Endometrial microvascular endothelial cells (primary cell): ENCODE data around the gene RAB24. TPM values are rescaled to one million over a fixed set of nuclear protein-coding genes. Genes with fewer than 3 reads are reported as not detected.
"Not testable (repeated sequence)": the region's sequence is repeated elsewhere in the genome, so short reads cannot be mapped to it uniquely, and the experiment has no call there.

Source experiments
- in situ Hi-C: cut with HindIII; loops from 2 replicates; pipeline ENCODE4 v1.10.0; 2017; ENCODE audit warnings: low sequenced_read_pairs, low pct_unique_long_range_greater_than_20kb; ENCODE audit errors: inconsistent ontology term
- total RNA-seq: library from RNA; depleted of rRNA; stranded (reverse); fragments of >200 nt; gene quantifications from one replicate; pipeline ENCODE4 v1.2.3, GENCODE V29; 2015; ENCODE audit errors: inconsistent ontology term

Gene RAB24
- total RNA-seq: 20.3 TPM

DNA sequence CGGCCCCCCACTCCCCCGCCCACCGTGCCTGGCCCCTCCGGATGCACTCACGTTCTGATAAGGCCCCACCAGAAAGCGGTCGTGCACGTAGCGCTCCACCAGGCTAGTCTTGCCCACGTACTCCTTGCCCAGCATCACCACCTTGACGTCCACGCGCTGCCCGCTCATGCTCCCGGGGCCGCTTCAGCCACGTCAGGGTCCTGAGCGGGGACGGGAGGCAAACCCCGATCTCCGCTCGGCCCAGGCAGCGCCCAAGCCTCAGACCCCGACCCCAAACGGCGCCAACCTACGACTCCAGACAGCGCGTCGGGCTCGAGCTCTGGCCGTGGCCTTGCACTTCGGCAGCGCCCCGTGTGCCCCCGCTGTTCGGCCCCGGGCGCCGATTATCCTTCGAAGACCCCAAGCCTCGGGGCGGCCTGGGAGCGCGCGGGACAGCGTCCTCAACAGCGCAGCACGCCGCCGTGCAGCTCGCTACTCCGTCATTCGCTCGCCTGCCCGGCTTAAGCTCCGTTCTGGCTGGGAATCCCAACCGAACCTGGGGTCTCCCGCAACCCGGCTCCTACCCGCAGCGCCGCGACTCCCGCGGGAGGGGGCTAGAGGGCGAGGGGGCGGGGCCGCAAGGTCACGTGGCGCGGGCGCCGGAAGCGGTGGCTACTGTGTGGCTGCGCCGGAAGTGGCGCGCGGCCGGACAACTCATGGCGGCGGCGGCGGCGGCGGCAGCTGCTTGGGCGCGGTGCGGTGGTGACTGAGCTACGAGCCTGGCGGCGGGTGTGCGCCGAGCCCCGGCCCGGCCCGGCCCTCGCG is at the start of gene RAB24, which contains the start of gene PRELID1:
Gene RAB24, minus strand, starts transcription at position 599 of the 804 bp plus-strand sequence. Its CDS starts 431 bp downstream, at position 168.
Gene PRELID1, plus strand, starts transcription at position 679 of the 804 bp plus-strand sequence. CDS start 187 bp downstream, outside the sequence.
- in situ Hi-C loops: no loop called here

DNA sequence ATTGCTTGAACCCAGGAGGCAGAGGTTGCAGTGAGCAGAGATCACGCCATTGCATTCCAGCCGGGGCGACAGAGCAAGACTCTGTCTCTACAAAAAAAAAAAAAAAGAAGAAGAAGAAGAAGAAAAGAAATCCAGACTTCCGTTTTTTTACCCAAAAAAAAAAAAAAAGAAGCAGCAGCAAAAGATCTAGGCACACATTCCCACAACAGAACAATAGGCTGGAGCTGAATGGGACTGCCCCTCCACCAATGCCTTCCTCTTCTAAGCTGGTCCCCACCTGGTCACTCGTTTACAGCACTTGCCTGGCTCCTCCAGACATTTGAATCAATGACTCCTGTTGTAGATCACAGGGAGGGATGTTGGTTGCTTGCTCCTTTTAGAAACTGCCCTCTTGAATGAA is 49.6 kb upstream of the RAB24 start:
- in situ Hi-C loops: no loop called here

DNA sequence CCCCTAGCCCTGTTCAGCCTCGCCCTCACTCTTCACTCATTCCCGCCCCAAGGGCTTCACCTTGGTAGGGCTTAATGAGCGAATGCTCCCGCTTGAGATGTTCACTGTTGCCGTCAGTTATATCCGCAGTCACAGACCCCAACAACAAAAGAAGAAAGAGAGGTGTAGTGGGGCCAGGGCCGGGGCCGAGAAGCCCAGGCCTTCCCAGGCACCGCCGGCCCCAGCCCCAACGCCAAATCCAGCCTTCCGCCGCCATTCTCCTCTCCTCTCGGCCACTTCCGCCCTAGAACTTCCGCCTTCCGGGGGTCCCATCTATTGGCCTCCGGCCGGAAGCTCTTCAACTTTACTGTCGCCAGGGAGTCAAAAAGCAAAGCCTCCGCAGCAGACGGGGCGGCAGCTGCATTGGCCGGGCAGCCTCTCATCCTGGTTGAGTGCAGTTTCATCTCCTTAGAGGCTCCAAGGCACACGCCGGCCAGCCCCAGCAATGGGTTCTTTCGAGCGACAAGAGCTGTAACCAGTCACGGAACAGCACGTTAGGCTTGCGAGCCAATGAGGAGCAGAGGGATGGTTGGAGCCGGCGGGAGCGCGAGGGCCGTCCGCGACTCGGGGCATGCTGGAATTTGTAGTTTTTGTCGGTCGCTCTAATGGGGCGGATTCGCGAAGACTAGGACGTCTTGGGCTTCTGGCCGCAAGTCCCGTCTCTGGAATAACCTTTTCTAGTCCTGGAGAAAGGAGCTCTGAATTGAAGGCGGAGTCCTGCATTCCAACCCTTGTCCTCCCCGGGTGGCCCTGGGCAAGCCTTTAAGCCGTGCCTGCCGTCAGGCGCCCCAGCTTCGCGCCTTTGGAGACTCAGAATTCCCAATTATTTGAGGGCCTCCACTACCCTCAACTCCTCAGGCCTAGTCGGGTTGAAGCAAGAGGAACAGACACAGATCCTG is 48.1 kb upstream of the RAB24 start, which contains the start of gene LMAN2:
Gene LMAN2, minus strand, starts transcription at position 277 of the 938 bp plus-strand sequence. Its CDS starts 21 bp downstream, at position 256.
- in situ Hi-C loops: no loop called here

DNA sequence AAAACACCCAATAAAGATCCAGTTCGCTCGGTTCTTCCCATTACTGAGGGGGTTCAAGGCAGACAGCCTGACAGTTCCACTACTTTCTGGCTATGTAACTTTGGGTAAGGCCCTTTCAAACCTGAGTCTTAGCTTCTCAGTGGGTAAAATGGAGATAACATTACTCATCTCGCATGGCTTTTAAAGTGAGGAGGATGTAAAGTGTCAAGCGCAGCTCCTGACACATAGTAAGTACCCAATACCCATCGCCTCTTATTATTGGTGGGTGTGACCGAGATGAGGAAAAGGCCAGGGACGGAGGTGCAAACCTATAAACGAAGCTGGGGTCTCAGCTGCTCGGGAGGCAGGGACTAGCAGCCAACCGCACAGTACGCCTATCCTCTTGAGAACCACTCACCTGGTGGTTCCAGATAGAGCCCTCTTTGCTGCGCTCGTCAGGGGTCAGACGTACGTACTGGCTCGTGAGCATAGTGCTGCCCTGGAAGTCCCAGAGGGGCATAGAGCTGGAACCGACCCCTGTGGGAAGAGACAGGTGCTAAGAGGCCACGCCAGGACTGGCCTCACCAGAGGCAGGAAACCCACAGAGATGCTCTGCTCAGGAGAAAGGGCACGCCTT is 47.4 kb upstream of the RAB24 start:
- in situ Hi-C loops: no loop called here

DNA sequence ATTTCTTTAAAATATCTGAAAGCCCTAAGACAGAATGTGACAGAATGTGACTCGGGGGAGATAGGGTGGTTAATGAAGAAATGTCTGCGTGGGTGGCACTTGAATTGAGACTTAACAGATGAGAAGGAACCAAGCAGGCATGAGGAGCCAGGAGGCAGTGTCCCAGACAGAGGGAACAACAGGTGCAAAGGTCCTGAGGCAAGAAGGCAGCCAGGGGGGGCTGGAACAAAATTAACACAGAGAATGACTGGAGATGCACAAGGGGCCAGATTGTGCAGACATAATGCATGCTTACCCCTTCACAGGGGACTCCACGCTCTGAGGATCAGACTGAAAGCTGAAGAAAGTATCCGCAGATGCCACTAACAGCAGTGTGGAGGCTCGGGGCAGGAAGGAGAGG is 46.2 kb upstream of the RAB24 start:
- in situ Hi-C loops: no loop called here

DNA sequence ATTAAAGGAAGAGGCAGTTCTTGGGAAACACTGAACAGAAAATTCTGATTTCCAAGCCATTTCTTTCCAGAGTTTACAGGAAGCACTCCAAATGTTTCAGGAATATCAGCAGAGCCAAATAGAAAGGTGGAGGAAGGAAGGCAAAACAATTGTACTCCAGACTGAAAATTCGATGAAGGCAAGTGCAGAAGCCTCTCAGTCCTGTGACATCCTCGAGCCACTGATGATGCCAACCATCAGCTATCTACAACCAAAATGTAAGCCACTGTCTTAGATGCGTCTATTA is 45.8 kb upstream of the RAB24 start:
- in situ Hi-C loops: no loop called here

DNA sequence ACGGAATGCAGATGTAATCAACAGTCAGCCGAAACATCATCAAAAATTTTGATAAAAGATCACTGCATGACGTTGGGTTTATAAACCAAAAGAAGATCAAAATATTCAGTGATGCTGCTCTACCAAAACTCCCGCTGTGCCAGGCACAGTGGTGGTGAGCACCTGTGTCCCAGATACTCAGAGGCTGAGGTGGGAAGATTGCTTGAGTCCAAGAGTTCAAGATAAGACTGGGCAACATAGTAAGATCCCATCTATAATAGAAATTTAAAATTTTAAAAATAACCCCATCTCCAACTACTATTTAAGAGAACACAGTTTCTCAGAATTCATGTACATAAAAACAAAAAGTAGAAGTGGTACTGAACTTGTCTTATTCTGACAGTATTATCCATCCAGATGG is 44.2 kb upstream of the RAB24 start:
- in situ Hi-C loops: no loop called here

DNA sequence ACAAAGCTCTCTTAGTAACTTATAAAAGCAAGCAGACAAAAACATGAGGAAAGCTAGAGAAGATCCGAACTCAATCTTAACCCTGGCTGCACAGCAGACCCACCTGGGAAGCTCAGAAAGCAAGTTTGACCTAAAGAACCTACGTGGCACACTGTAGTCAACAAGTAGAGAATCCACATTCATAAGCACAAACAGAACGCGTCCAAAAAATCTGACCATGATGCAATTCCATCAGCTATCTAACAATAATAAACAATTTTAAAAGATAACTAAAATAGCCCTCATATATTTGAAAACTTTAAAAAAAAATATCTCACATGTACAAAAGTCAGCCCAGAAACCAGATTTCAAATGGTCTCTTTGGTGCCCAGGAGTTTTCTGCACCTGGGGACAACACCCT is 43.3 kb upstream of the RAB24 start:
- in situ Hi-C loops: no loop called here

DNA sequence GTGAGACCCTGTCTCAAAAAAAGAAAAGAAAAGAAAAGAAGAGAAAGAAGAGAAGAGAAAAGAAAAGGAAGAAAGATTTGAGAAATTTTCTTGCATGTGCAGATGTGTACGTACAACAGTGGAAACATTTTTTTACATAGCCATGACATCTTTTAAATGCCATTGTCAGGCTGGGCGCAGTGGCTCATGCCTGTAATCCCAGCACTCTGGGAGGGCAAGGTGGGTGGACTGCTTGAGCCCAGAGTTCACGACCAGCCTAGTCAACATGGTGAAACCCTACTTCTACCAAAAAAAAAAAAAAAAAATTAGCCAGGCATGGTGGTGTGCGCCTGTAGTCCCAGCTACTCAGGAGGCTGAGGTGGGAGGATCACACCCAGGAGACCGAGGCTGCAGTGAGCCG is 41.4 kb upstream of the RAB24 start:
- in situ Hi-C loops: no loop called here

DNA sequence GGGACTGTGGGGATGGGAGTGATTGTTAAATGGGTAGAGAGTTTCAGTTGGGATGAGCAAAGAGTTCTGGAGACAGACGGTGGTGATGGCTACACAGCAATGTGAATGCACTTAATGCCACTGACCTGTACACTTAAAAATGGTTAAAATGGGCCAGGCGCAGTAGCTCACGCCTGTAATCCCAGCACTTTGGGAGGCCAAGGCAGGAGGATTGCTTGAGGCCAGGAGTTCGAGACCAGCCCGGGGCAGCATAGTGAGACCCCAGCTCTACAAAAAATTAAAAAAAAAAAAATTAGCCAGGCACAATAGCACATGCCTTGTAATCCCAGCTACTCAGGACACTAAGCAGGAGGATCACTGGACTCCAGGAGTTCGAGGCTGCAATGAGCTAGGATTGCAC is 40.3 kb upstream of the RAB24 start:
- in situ Hi-C loops: no loop called here

DNA sequence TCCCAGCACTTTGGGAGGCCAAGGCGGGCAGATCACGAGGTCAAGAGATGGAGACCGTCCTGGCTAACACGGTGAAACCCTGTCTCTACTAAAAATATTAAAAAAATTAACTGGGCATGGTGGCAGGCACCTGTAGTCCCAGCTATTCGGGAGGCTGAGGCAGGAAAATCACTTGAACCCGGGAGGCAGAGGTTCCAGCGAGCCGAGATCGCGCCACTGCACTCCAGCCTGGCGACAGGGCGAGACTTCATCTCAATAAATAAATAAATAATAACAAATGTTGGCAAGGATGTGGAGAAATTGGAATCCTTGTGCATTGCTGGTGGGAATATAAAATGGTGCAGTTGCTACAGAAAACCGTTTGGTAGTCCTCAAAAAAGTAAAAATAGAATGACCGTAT is 39.5 kb upstream of the RAB24 start:
- in situ Hi-C loops: not testable (repeated sequence)

DNA sequence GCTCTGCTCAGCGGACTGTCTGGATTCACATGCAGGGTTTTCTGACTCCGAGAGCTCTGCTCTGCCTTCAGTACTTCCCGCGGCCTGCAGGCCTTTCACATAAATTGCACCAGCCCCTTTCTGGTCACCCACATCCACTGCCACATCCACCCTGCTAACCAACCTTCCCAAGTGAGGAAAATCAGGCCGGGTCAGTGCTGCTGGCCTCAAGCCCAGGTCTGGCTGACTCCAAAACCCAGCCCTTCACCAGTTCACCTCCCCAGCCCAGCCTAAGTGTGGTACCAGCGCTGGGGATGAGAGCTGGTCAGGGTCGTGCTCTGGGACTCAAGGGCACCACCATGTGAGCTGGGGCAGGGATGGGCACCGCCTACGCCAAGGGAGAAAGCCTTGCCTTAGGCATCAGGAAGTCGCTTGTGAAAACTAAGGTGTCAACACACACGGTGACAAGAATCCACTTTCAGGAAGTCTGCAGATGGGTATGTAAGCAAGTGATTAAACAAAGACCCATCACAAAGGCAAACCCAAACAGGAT is 35.7 kb upstream of the RAB24 start:
- in situ Hi-C loops: no loop called here

DNA sequence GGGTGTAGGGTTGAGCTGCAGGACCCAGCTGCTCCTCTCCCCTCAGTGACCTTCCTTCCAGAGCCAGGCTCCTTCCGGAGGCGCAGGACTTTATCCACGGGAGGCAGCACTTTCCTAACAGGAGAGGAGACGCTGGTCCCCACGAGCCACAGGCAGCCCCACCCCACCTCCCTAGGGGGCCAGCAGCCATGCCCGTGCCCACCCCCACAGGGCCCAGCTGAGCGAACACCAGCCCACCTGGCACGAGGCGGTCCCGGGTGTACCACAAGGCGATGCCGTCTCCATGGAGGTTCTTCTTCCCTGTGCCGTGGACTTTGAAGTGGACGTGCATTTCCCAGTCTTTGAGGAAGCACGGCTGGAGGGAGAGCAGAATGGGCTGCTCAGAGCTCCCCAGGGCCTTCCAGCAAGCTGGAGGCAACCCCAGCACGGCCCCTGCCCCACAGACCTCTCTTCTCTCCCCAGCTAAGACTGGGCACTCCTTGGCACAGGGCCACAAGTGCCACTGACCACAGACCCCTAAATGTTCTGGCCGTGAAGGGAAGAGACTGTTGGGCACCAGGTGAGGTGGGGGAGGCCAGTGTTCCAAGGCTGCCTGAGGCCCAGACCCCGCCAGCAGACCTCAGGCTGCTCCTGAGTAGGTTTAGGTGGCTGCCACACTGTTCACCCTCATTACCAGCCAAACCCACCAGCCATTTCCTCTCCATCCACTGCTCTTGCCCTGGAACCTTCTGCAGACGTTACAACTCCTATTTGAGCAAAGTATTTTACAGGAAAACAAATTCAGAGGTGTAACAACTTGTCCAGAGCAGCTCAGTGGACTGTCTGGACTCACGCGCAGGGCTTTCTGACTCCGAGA is 35.0 kb upstream of the RAB24 start:
- in situ Hi-C loops: no loop called here

DNA sequence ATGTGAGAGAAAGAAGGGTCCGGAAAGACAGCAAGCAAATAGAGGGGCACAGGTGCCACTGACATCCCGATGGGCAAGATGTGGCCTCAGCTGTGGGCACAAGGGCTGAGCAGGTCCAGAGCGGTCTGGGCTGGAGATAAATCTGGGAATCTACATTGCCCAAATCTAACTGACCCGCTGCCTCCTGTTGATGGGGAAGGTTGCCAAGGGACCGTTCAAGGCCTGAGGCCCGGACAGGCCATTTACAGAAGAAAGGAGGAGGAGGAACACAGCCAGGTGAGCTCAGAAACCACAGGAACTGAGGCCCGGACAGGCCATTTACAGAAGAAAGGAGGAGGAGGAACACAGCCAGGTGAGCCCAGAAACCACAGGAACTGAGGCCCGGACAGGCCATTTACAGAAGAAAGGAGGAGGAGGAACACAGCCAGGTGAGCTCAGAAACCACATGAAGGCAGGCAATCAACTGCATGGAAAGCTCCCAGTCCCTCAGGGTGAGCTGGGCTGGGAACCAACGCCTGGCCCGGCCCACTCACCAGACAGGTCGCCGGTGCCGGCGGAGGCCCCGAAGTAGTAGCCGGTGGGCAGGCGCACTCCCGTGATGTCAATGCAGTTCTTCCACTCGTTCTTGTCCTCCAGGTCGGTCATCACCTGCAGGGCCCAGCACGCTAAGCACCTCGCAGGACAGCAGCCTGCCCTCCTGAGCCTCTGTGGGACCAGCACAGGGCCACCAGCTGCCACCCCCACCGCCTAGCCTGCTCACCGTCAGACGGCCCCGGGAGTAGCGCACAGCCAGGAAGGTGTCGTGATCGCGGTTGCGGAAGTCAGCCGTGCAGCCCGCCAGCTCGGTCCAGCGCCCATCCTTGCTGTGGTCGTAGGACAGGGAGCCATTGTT is 33.3 kb upstream of the RAB24 start:
- in situ Hi-C loops: no loop called here

DNA sequence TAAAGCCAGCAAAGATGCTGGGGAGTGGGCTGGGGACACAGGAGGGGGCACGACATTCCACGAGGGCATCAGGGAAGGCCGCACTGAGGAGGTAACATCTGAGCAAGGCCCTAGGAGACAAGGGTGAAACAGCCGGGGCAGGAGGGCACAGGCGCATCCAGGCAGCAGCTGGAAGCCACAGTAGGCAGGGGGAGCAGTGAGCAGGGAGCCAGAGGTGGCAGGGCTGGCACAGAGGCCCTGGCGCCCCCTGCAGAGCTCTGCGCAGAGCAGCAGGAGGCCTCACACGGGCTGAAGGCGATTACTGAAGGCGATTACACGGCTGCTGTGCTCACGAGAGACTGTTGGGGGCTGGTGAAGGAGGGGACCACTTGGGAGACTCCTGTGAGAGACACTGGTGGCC is 32.6 kb upstream of the RAB24 start:
- in situ Hi-C loops: no loop called here

DNA sequence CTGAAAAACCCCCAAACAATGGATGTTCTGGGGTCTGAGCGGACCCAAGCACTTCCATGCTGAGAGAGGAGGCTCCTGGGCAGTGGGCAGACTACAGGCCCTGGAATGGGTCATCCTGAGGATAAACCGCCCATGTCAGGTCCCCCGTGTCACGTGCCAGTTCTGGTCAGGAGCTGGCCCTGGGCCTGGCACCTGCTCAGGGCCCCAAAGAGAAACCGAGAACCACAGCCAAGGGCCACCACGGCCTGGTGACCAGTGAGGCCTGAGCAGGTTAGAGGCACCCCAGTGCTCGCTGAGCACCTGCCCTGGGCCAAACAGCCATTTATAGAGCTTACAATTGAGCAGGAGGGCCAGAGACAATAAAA is 32.2 kb upstream of the RAB24 start:
- in situ Hi-C loops: no loop called here
